Neural cell (in vitro differentiated cells): ENCODE results near the gene SPDYE4. TPM values are rescaled to one million over a fixed set of nuclear protein-coding genes. Genes with fewer than 3 reads are reported as not detected.

Experiments used
- H2AFZ ChIP-seq: fragments of 200-600, 300-800 bp; sonication (generic), shearing (Covaris generic); 2 replicates; pipeline ENCODE4 v1.6.0; 2014; ENCODE audit warnings: low read depth, mild to moderate bottlenecking, antibody characterized with exemption, low read length, moderate library complexity
- H3F3A ChIP-seq: fragments of 200-600 bp; shearing (Covaris generic); 2 replicates; pipeline ENCODE4 v1.6.1; 2016; ENCODE audit warnings: mild to moderate bottlenecking, moderate library complexity, mixed read lengths, antibody characterized with exemption, low read length; ENCODE audit not compliant: insufficient read depth, poor library complexity, severe bottlenecking
- H3K27ac ChIP-seq: fragments of 200-600, 300-800 bp; sonication (generic), shearing (Covaris generic); 2 replicates; pipeline ENCODE4 v1.5.1; 2014; ENCODE audit warnings: mild to moderate bottlenecking, low read length, moderate library complexity
- H3K27me3 ChIP-seq: fragments of 300-800, 200-600 bp; sonication (generic), shearing (Covaris generic); 2 replicates; pipeline ENCODE4 v1.6.0; 2014; ENCODE audit warnings: mild to moderate bottlenecking, low read depth, low read length, moderate library complexity; ENCODE audit not compliant: insufficient read depth
- H3K36me3 ChIP-seq: fragments of 300-800, 200-600 bp; sonication (generic), shearing (Covaris generic); 2 replicates; pipeline ENCODE4 v1.5.1; 2014; ENCODE audit warnings: mild to moderate bottlenecking, antibody characterized with exemption, low read length, moderate library complexity; ENCODE audit not compliant: insufficient read depth
- H3K4me2 ChIP-seq: fragments of 300-800, 200-600 bp; sonication (generic), shearing (Covaris generic); 2 replicates; pipeline ENCODE4 v1.6.0; 2014; ENCODE audit warnings: mild to moderate bottlenecking, low read length
- H3K4me3 ChIP-seq: fragments of 300-800, 200-600 bp; sonication (generic), shearing (Covaris generic); 2 replicates; pipeline ENCODE4 v1.5.1; 2014; ENCODE audit warnings: mild to moderate bottlenecking, low read length, moderate library complexity
- H3K79me2 ChIP-seq: fragments of 200-600 bp; shearing (Covaris generic); replicated peaks from 2 replicates; pipeline ENCODE4 v1.6.0; 2014; ENCODE audit warnings: mild to moderate bottlenecking, low read length, moderate library complexity; ENCODE audit not compliant: insufficient read depth
- H3K9ac ChIP-seq: fragments of 300-800, 200-600 bp; sonication (generic), shearing (Covaris generic); 2 replicates; pipeline ENCODE4 v1.6.1; 2016; ENCODE audit warnings: mild to moderate bottlenecking, low read length, mixed read lengths
- H3K9me2 ChIP-seq: fragments of 200-600 bp; shearing (Covaris generic); 2 replicates; pipeline ENCODE4 v1.6.1; 2016; ENCODE audit warnings: mild to moderate bottlenecking, low read length, mixed read lengths; ENCODE audit not compliant: insufficient read depth
- H3K9me3 ChIP-seq: fragments of 200-600, 300-800 bp; sonication (generic), shearing (Covaris generic); 2 replicates; pipeline ENCODE4 v1.6.1; 2016; ENCODE audit warnings: mild to moderate bottlenecking, mixed run types, low read length, moderate library complexity, mixed read lengths
- H4K20me1 ChIP-seq: fragments of 200-600 bp; shearing (Covaris generic); 2 replicates; pipeline ENCODE4 v1.6.1; 2016; ENCODE audit warnings: mild to moderate bottlenecking, mixed run types; ENCODE audit not compliant: insufficient read depth
- EP300 ChIP-seq: fragments of 450-650 bp; conservative IDR thresholded peaks from 2 replicates; pipeline ENCODE4 v1.6.1; 2014; ENCODE audit warnings: antibody characterized with exemption, mild to moderate bottlenecking, moderate library complexity; ENCODE audit not compliant: poor library complexity, severe bottlenecking
- EZH2 ChIP-seq: fragments of 200-600, 300-800 bp; shearing (Covaris generic), sonication (generic); IDR thresholded peaks from 2 replicates; pipeline ENCODE4 v1.6.1; 2014; ENCODE audit warnings: antibody characterized with exemption, low read length, borderline replicate concordance, mild to moderate bottlenecking; ENCODE audit not compliant: insufficient read depth, poor library complexity, severe bottlenecking
- MXI1 ChIP-seq: fragments of 450-650 bp; conservative IDR thresholded peaks from 2 replicates; pipeline ENCODE4 v1.6.1; 2014; ENCODE audit warnings: antibody characterized with exemption, mild to moderate bottlenecking; ENCODE audit not compliant: poor library complexity, severe bottlenecking
- POLR2AphosphoS5 ChIP-seq: IDR thresholded peaks from 2 replicates; pipeline ENCODE4 v1.6.1; 2012
- RAD21 ChIP-seq: fragments of 450-650 bp; conservative IDR thresholded peaks from 2 replicates; pipeline ENCODE4 v1.6.1; 2014; ENCODE audit warnings: antibody characterized with exemption, mild to moderate bottlenecking, moderate library complexity
- SMC3 ChIP-seq: fragments of 450-650 bp; conservative IDR thresholded peaks from 2 replicates; pipeline ENCODE4 v1.6.1; 2014; ENCODE audit warnings: antibody characterized with exemption, mild to moderate bottlenecking, moderate library complexity; ENCODE audit not compliant: poor library complexity
- TAF1 ChIP-seq: IDR thresholded peaks from 2 replicates; pipeline ENCODE4 v1.6.1; 2012; ENCODE audit warnings: low read depth
- polyA plus RNA-seq: library from polyadenylated mRNA; depleted of rRNA; stranded (reverse); fragments of >200 nt; gene quantifications from 2 replicates; pipeline ENCODE4 v1.2.3, GENCODE V29; 2014
- TF ChIP-seq, protein P1 (sequence below): IDR thresholded peaks from 2 replicates; pipeline ENCODE4 v1.6.1; 2012; ENCODE audit warnings: borderline replicate concordance
- TF ChIP-seq, protein P2 (sequence below): fragments of 450-650 bp; IDR thresholded peaks from 2 replicates; pipeline ENCODE4 v1.5.1; 2014; ENCODE audit warnings: antibody characterized with exemption, mild to moderate bottlenecking, moderate library complexity; ENCODE audit not compliant: poor library complexity, severe bottlenecking

The SPDYE4 gene
- polyA plus RNA-seq, 1 donor from 2014 or later, result not detected

DNA sequence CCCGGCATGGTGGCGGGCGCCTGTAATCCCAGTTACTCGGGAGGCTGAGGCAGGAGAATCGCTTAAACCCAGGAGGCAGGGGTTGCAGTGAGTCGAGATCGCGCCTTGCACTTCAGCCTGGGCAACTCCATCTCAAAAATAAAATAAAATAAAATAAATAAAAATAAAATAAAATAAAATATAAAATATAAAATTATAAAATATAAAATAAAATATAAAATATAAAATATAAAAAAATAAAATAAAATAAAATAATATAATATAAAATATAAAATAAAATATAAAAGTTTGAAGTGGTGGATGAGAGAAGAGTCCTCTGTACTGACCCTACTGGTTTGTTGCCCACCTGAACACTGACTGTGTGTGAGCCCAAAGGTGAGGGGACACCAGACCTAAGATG is 28.9 kb downstream of the SPDYE4 start:
- Histone ChIP-seq H3K4me3 (no peak overlapping the region), H3K9ac (no peak overlapping the region), H3K36me3 (no peaks in the 10 kb centered on the region), H3F3A (no peaks in the 10 kb centered on the region), H4K20me1 (no peaks in the 10 kb centered on the region), H3K9me3 (no peaks in the 10 kb centered on the region), H3K79me2 (no peaks in the 10 kb centered on the region), H3K27ac (no peak overlapping the region), H3K9me2 (no peaks in the 10 kb centered on the region), H3K4me2 (no peak overlapping the region), H3K27me3 (no peaks in the 10 kb centered on the region), H2AFZ (no peak overlapping the region)
- TF ChIP-seq POLR2AphosphoS5 (no peak), SMC3 (no peak), RAD21 (no peak), EP300 (no peak), EZH2 (no peak), MXI1 (no peak), TAF1 (no peak)
- TF ChIP-seq, protein P1, sequence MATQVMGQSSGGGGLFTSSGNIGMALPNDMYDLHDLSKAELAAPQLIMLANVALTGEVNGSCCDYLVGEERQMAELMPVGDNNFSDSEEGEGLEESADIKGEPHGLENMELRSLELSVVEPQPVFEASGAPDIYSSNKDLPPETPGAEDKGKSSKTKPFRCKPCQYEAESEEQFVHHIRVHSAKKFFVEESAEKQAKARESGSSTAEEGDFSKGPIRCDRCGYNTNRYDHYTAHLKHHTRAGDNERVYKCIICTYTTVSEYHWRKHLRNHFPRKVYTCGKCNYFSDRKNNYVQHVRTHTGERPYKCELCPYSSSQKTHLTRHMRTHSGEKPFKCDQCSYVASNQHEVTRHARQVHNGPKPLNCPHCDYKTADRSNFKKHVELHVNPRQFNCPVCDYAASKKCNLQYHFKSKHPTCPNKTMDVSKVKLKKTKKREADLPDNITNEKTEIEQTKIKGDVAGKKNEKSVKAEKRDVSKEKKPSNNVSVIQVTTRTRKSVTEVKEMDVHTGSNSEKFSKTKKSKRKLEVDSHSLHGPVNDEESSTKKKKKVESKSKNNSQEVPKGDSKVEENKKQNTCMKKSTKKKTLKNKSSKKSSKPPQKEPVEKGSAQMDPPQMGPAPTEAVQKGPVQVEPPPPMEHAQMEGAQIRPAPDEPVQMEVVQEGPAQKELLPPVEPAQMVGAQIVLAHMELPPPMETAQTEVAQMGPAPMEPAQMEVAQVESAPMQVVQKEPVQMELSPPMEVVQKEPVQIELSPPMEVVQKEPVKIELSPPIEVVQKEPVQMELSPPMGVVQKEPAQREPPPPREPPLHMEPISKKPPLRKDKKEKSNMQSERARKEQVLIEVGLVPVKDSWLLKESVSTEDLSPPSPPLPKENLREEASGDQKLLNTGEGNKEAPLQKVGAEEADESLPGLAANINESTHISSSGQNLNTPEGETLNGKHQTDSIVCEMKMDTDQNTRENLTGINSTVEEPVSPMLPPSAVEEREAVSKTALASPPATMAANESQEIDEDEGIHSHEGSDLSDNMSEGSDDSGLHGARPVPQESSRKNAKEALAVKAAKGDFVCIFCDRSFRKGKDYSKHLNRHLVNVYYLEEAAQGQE, result no peak
- TF ChIP-seq, protein P2, sequence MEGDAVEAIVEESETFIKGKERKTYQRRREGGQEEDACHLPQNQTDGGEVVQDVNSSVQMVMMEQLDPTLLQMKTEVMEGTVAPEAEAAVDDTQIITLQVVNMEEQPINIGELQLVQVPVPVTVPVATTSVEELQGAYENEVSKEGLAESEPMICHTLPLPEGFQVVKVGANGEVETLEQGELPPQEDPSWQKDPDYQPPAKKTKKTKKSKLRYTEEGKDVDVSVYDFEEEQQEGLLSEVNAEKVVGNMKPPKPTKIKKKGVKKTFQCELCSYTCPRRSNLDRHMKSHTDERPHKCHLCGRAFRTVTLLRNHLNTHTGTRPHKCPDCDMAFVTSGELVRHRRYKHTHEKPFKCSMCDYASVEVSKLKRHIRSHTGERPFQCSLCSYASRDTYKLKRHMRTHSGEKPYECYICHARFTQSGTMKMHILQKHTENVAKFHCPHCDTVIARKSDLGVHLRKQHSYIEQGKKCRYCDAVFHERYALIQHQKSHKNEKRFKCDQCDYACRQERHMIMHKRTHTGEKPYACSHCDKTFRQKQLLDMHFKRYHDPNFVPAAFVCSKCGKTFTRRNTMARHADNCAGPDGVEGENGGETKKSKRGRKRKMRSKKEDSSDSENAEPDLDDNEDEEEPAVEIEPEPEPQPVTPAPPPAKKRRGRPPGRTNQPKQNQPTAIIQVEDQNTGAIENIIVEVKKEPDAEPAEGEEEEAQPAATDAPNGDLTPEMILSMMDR, result no peak

DNA sequence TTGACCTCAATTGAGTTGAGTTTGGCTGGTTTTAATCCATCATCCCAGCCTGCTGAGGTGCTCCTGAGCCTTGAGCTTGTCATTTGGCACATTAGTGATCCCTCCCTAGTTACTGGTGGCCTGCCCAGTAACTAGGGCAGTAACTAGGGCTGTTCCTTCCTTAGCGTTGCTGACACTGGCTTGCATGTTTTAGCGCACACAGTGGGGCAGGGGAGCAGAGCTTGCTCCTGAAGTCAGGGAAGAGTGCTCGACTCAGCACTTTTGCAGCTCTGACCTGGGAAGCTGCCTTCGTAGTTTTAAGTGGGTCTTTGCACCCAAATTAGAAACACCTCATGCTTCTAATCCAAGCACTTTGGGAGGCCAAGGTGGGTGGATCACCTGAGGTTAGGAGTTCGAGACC is 29.4 kb downstream of the SPDYE4 start:
- no peaks in the 10 kb centered on the region for H4K20me1 ChIP-seq
- H3K27ac ChIP-seq, result no peak overlapping the region
- no peak overlapping the region for H2AFZ ChIP-seq
- H3K9me2 ChIP-seq, result no peaks in the 10 kb centered on the region
- H3K36me3 ChIP-seq, result no peaks in the 10 kb centered on the region
- H3K27me3 ChIP-seq, result no peaks in the 10 kb centered on the region
- H3K4me2 ChIP-seq, result no peak overlapping the region
- H3K4me3 ChIP-seq, result no peak overlapping the region
- no peak overlapping the region for H3K9ac ChIP-seq
- TF ChIP-seq SMC3 (no peak), POLR2AphosphoS5 (no peak), TAF1 (no peak), EP300 (no peak), MXI1 (no peak), EZH2 (no peak), RAD21 (no peak)
- TF ChIP-seq, protein P2, result no peak
- TF ChIP-seq, protein P1, result no peak
- no peaks in the 10 kb centered on the region for H3K9me3 ChIP-seq
- no peaks in the 10 kb centered on the region for H3K79me2 ChIP-seq
- H3F3A ChIP-seq, result no peaks in the 10 kb centered on the region
